ENCODE data around the gene DCLRE1C.

DNA sequence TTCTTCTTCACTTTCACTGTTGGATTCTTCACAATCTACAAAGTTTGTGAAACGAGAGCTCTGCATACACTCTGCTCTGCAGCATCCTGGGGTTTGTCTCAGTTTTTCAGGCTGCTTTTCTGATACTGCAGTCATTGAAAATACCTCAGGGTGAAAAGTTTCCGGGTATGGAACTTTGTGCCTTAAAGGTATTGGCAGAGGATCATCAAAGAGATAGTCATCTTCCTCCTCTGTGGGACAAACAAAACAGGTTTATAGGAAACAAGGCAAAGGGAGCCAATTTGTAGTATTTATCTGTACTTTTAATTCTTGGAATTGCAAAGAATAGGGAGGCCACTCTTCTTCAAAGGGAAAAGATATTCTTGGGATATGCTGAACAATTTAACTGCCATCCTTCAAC lies 44.8 kb downstream of the DCLRE1C start:
- TF ChIP-seq, protein P1, sequence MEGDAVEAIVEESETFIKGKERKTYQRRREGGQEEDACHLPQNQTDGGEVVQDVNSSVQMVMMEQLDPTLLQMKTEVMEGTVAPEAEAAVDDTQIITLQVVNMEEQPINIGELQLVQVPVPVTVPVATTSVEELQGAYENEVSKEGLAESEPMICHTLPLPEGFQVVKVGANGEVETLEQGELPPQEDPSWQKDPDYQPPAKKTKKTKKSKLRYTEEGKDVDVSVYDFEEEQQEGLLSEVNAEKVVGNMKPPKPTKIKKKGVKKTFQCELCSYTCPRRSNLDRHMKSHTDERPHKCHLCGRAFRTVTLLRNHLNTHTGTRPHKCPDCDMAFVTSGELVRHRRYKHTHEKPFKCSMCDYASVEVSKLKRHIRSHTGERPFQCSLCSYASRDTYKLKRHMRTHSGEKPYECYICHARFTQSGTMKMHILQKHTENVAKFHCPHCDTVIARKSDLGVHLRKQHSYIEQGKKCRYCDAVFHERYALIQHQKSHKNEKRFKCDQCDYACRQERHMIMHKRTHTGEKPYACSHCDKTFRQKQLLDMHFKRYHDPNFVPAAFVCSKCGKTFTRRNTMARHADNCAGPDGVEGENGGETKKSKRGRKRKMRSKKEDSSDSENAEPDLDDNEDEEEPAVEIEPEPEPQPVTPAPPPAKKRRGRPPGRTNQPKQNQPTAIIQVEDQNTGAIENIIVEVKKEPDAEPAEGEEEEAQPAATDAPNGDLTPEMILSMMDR (IDR thresholded peaks at IDR 0.05; ENCODE audit: control extremely low read depth in 1 of 3, insufficient read depth in 1 of 3, low read depth in 1 of 3, low read length in 3 of 3), result no peak
- TF ChIP-seq NRF1 (IDR thresholded peaks at IDR 0.05; ENCODE audit: low read depth, low read length), result no peak
- TF ChIP-seq, protein P2, sequence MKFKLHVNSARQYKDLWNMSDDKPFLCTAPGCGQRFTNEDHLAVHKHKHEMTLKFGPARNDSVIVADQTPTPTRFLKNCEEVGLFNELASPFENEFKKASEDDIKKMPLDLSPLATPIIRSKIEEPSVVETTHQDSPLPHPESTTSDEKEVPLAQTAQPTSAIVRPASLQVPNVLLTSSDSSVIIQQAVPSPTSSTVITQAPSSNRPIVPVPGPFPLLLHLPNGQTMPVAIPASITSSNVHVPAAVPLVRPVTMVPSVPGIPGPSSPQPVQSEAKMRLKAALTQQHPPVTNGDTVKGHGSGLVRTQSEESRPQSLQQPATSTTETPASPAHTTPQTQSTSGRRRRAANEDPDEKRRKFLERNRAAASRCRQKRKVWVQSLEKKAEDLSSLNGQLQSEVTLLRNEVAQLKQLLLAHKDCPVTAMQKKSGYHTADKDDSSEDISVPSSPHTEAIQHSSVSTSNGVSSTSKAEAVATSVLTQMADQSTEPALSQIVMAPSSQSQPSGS (IDR thresholded peaks at IDR 0.05; ENCODE audit: low read length), result no peak
- no peak for TF ChIP-seq POLR2A (IDR thresholded peaks at IDR 0.05; ENCODE audit: control extremely low read depth in 1 of 2, low read depth in 2 of 2, low read length in 2 of 2)
- no peak for TF ChIP-seq POLR2AphosphoS5 (IDR thresholded peaks at IDR 0.05; ENCODE audit: low read depth, low read length)
- no peak for TF ChIP-seq CEBPB (IDR thresholded peaks at IDR 0.05; ENCODE audit: low read depth, low read length)
- TF ChIP-seq EGR1 (IDR thresholded peaks at IDR 0.05; ENCODE audit: borderline replicate concordance, low read depth, low read length), result no peak
- TF ChIP-seq EZH2 (IDR thresholded peaks at IDR 0.05; ENCODE audit: low read depth, low read length, severe bottlenecking), result no peak
- TF ChIP-seq KDM1A (IDR thresholded peaks at IDR 0.05; ENCODE audit: borderline replicate concordance, low read length), result no peak
- TF ChIP-seq RAD21 (IDR thresholded peaks at IDR 0.05 in 1 of 2, conservative IDR thresholded peaks at IDR 0.05 in 1 of 2; ENCODE audit: low read depth in 2 of 2, low read length in 2 of 2), result no peak
- no peak for TF ChIP-seq SRF (IDR thresholded peaks at IDR 0.05; ENCODE audit: low read depth, low read length)
- no peak for TF ChIP-seq CHD2 (IDR thresholded peaks at IDR 0.05; ENCODE audit: low read length)

Data from H1 (cell line).